ENCODE results near the gene OTOF. TPM values are rescaled to one million over a fixed set of nuclear protein-coding genes. Genes with fewer than 3 reads are reported as not detected.

Gene OTOF
- total and polyA plus RNA-seq, 4 experiments from 2014 or later: 0.55 to 0.91 (median 0.83) TPM

- H3K36me3 ChIP-seq (ENCODE audit: insufficient read depth, low read length): no peaks in the 10 kb centered on the region
- Mint-ChIP-seq H3K4me3 (no peak overlapping the region), H3K36me3 (no peaks in the 10 kb centered on the region), H3K27ac (no peak overlapping the region), H3K9me3 (no peaks in the 10 kb centered on the region), H3K27me3 (peaks cover 2 to 5% of the 10 kb centered on the region in 2 donors), H3K4me1 (no peaks in the 10 kb centered on the region)
- H3K9me3 ChIP-seq (ENCODE audit: control insufficient read depth in 1 of 2, low read length in 2 of 2): no peaks in the 10 kb centered on the region
- no peak overlapping the region for H3K4me3 ChIP-seq (ENCODE audit: low read length in 2 of 2)
- no peak for DNase-seq
- no peaks in the 10 kb centered on the region for H3K4me1 ChIP-seq (ENCODE audit: insufficient read depth, low read length)
- no peaks in the 10 kb centered on the region for H3K27me3 ChIP-seq (ENCODE audit: insufficient read depth, low read length)
- no peak overlapping the region for H3K27ac ChIP-seq (ENCODE audit: low read depth, low read length)
- POLR2A ChIA-PET (ENCODE audit: partially characterized antibody): no interaction called here
- intact Hi-C loops (cut with micrococcal nuclease): no loop called here
- CTCF ChIA-PET (ENCODE audit: partially characterized antibody): no interaction called here
Observed at GRCh38 chr2:26485725-26486418, 7.9 kb upstream of the OTOF start.

- Mint-ChIP-seq H3K9me3 (no peaks in the 10 kb centered on the region), H3K4me3 (no peak overlapping the region), H3K27ac (no peak overlapping the region), H3K36me3 (no peaks in the 10 kb centered on the region), H3K4me1 (no peaks in the 10 kb centered on the region), H3K27me3 (peaks cover 2 to 5% of the 10 kb centered on the region in 2 donors)
- Histone ChIP-seq H3K36me3 (ENCODE audit: insufficient read depth, low read length) (no peaks in the 10 kb centered on the region), H3K9me3 (ENCODE audit: control insufficient read depth in 1 of 2, low read length in 2 of 2) (no peaks in the 10 kb centered on the region), H3K27ac (ENCODE audit: low read depth, low read length) (no peak overlapping the region), H3K4me3 (ENCODE audit: low read length in 2 of 2) (no peak overlapping the region), H3K27me3 (ENCODE audit: insufficient read depth, low read length) (no peaks in the 10 kb centered on the region), H3K4me1 (ENCODE audit: insufficient read depth, low read length) (no peaks in the 10 kb centered on the region)
- intact Hi-C loops (cut with micrococcal nuclease): no loop called here
- no peak for DNase-seq
- CTCF ChIA-PET (ENCODE audit: partially characterized antibody): no interaction called here
- POLR2A ChIA-PET (ENCODE audit: partially characterized antibody): no interaction called here
Observed at GRCh38 chr2:26485099-26485498, 7.2 kb upstream of the OTOF start.

DNA sequence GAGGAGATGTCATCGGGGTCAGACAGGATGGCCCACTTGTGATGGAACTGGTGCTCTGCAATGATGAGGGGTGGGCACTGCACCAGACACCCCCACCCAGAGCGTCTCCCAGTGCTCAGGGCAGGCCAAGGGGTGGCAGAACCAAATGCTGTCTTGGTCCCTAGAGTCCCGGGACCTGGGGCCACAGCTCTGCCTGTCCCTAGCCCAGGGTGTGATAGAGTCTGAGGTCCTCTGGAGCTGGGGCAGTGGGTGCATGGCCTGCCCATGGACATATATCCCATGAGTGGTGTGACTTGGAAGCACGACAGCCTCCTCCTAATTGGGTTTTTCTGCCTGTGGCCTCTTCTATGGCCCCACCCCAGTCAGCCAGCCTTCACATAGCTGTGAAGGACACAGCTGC lies 6.7 kb upstream of the OTOF start:
- Histone ChIP-seq H3K4me3 (ENCODE audit: low read length in 2 of 2) (no peak overlapping the region), H3K36me3 (ENCODE audit: insufficient read depth, low read length) (no peaks in the 10 kb centered on the region), H3K4me1 (ENCODE audit: insufficient read depth, low read length) (no peaks in the 10 kb centered on the region), H3K9me3 (ENCODE audit: control insufficient read depth in 1 of 2, low read length in 2 of 2) (no peaks in the 10 kb centered on the region), H3K27ac (ENCODE audit: low read depth, low read length) (no peak overlapping the region), H3K27me3 (ENCODE audit: insufficient read depth, low read length) (no peaks in the 10 kb centered on the region)
- Mint-ChIP-seq H3K36me3 (no peaks in the 10 kb centered on the region), H3K4me1 (no peaks in the 10 kb centered on the region), H3K27ac (no peak overlapping the region), H3K9me3 (no peaks in the 10 kb centered on the region), H3K27me3 (peaks cover 2 to 5% of the 10 kb centered on the region in 2 donors), H3K4me3 (no peak overlapping the region)
- POLR2A ChIA-PET (ENCODE audit: partially characterized antibody): no interaction called here
- CTCF ChIA-PET (ENCODE audit: partially characterized antibody): no interaction called here
- no peak for DNase-seq
- intact Hi-C loops (cut with micrococcal nuclease): no loop called here

DNA sequence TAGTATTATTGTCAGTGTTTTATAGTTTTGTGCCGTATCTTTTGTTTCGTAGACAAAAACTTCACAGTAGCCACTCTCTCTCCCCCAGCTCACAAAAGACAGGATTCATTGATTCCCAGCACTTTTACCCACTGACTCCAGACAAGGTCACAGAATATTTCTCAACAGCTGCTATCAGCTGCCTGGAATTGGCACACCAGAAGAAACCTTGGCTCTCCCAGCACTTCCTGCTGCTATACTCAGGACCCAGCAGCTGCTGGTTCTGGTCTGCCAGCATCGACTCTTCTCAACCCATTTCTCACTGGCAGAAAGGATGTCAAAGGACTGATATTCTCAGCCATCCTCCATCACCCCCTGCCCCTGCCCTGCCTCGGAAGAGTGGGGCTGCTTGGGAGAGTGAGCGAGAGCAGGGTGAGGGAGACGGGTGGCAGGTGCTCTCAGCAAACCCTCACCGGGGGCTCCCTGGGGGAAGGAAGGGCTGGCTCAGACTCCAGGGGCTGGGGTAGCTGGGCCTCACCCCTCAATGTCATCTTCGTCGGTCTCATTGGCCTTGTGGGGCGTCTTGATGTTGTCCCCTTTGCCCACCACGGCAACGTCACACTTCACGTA lies 6.1 kb upstream of the OTOF start:
- no peak for DNase-seq
- no peak overlapping the region for H3K4me3 Mint-ChIP-seq
- H3K36me3 Mint-ChIP-seq: no peaks in the 10 kb centered on the region
- Histone ChIP-seq H3K4me1 (ENCODE audit: insufficient read depth, low read length) (no peaks in the 10 kb centered on the region), H3K9me3 (ENCODE audit: control insufficient read depth in 1 of 2, low read length in 2 of 2) (no peaks in the 10 kb centered on the region), H3K36me3 (ENCODE audit: insufficient read depth, low read length) (no peaks in the 10 kb centered on the region), H3K4me3 (ENCODE audit: low read length in 2 of 2) (no peak overlapping the region), H3K27me3 (ENCODE audit: insufficient read depth, low read length) (no peaks in the 10 kb centered on the region), H3K27ac (ENCODE audit: low read depth, low read length) (no peak overlapping the region)
- H3K27ac Mint-ChIP-seq: no peak overlapping the region
- ChIA-PET POLR2A (ENCODE audit: partially characterized antibody) (no interaction called here), CTCF (ENCODE audit: partially characterized antibody) (no interaction called here)
- intact Hi-C loops (cut with micrococcal nuclease): no loop called here
- H3K4me1 Mint-ChIP-seq: no peaks in the 10 kb centered on the region
- H3K27me3 Mint-ChIP-seq: peaks cover 2 to 5% of the 10 kb centered on the region in 2 donors
- no peaks in the 10 kb centered on the region for H3K9me3 Mint-ChIP-seq

DNA sequence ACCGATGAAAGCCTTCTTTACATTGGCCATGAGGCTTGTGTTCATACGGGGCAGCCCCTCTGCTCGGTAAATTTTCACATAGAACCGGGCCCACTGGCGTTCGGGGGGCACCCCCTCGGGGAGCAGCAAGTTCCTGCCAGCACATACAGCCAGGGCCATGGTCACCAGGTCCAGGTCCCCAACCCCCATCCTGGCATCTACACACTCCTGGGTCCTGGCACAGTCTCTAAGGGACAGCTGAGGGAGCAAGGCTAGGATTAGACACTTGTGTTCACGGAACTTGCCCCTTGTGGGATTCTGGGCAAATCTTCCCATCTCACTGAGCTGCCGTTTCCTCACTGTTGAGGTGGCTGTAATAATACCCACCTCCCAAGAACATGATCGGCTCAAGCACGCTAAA lies 5.6 kb upstream of the OTOF start:
- H3K36me3 Mint-ChIP-seq: no peaks in the 10 kb centered on the region
- ChIA-PET CTCF (ENCODE audit: partially characterized antibody) (no interaction called here), POLR2A (ENCODE audit: partially characterized antibody) (no interaction called here)
- H3K27me3 Mint-ChIP-seq: peaks cover 2 to 5% of the 10 kb centered on the region in 2 donors
- H3K4me3 Mint-ChIP-seq: no peak overlapping the region
- no peak overlapping the region for H3K4me3 ChIP-seq (ENCODE audit: low read length in 2 of 2)
- no peaks in the 10 kb centered on the region for H3K9me3 Mint-ChIP-seq
- no peaks in the 10 kb centered on the region for H3K27me3 ChIP-seq (ENCODE audit: insufficient read depth, low read length)
- H3K4me1 ChIP-seq (ENCODE audit: insufficient read depth, low read length): no peaks in the 10 kb centered on the region
- DNase-seq: peak in 1 of 5 donors; percentile 13
- intact Hi-C loops (cut with micrococcal nuclease): no loop called here
- H3K27ac ChIP-seq (ENCODE audit: low read depth, low read length): no peak overlapping the region
- no peaks in the 10 kb centered on the region for H3K4me1 Mint-ChIP-seq
- no peaks in the 10 kb centered on the region for H3K9me3 ChIP-seq (ENCODE audit: control insufficient read depth in 1 of 2, low read length in 2 of 2)
- H3K36me3 ChIP-seq (ENCODE audit: insufficient read depth, low read length): no peaks in the 10 kb centered on the region
- H3K27ac Mint-ChIP-seq: no peak overlapping the region

DNA sequence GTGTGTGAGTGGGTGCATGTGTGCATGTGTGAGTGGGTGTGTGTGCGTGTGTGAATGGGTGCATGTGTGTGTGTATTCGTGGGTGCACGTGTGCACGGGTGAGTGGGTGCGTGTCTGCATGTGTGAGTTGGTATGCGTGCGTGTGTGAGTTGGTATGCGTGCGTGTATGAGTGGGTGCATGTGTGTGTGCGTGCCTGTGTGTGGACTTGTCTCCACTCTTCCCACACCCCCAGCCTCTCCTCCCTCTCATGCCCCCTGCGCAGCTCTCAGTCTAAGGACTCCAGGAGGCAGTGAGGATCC lies 5.1 kb upstream of the OTOF start:
- Mint-ChIP-seq H3K36me3 (no peaks in the 10 kb centered on the region), H3K9me3 (no peaks in the 10 kb centered on the region), H3K27me3 (peaks cover 1 to 5% of the 10 kb centered on the region in 2 donors), H3K27ac (no peak overlapping the region), H3K4me3 (no peak overlapping the region), H3K4me1 (no peaks in the 10 kb centered on the region)
- intact Hi-C loops (cut with micrococcal nuclease): no loop called here
- no peaks in the 10 kb centered on the region for H3K27me3 ChIP-seq (ENCODE audit: insufficient read depth, low read length)
- no peaks in the 10 kb centered on the region for H3K9me3 ChIP-seq (ENCODE audit: control insufficient read depth in 1 of 2, low read length in 2 of 2)
- no peaks in the 10 kb centered on the region for H3K36me3 ChIP-seq (ENCODE audit: insufficient read depth, low read length)
- H3K4me1 ChIP-seq (ENCODE audit: insufficient read depth, low read length): no peaks in the 10 kb centered on the region
- no peak for DNase-seq
- no peak overlapping the region for H3K27ac ChIP-seq (ENCODE audit: low read depth, low read length)
- POLR2A ChIA-PET (ENCODE audit: partially characterized antibody): no interaction called here
- CTCF ChIA-PET (ENCODE audit: partially characterized antibody): no interaction called here
- no peak overlapping the region for H3K4me3 ChIP-seq (ENCODE audit: low read length in 2 of 2)

DNA sequence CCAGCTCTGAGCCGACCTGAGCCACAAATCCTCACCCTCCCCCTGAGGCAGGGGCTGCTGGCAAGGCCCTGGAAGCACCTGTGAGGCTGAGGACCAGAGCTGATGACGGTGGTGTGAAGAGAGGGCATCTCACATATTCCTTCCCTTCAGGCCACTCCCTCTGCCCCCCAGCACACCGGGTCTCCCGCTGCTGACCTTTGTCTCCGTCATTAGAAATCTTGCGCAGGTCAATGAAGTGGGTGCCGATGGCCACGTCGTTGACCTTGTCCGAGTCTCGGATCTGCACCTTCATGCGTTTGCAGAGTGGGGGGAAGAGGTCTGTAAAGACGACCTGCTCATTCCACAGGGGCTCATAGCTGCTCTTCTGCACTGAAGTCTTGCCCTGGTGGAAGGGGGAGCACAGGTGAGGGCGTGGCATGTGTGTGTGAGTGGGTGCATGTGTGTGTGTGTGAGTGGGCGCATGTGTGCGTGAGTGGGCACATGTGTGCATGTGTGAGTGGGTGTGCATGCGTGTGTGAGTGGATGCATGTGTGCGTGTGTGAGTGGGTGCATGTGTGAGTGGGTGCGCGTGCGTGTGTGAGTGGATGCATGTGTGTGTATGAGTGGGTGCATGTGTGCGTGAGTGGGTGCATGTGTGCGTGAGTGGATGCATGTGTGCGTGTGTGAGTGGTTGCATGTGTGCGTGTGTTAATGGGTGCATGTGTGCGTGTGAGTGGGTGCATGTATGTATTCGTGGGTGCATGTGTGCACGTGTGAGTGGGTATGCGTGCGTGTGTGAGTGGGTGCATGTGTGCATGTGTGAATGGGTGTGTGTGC lies 4.5 kb upstream of the OTOF start:
- Mint-ChIP-seq H3K36me3 (no peaks in the 10 kb centered on the region), H3K27me3 (peaks cover 0 to 5% of the 10 kb centered on the region in 2 donors), H3K4me3 (no peak overlapping the region), H3K4me1 (peaks cover 3 to 5% (median 4%) of the 10 kb centered on the region in 4 donors), H3K27ac (no peak overlapping the region), H3K9me3 (no peaks in the 10 kb centered on the region)
- H3K4me1 ChIP-seq (ENCODE audit: insufficient read depth, low read length): no peaks in the 10 kb centered on the region
- intact Hi-C loops (cut with micrococcal nuclease): no loop called here
- no peaks in the 10 kb centered on the region for H3K9me3 ChIP-seq (ENCODE audit: control insufficient read depth in 1 of 2, low read length in 2 of 2)
- ChIA-PET CTCF (ENCODE audit: partially characterized antibody) (no interaction called here), POLR2A (ENCODE audit: partially characterized antibody) (no interaction called here)
- no peak overlapping the region for H3K27ac ChIP-seq (ENCODE audit: low read depth, low read length)
- no peak overlapping the region for H3K4me3 ChIP-seq (ENCODE audit: low read length in 2 of 2)
- no peaks in the 10 kb centered on the region for H3K27me3 ChIP-seq (ENCODE audit: insufficient read depth, low read length)
- no peak for DNase-seq
- H3K36me3 ChIP-seq (ENCODE audit: insufficient read depth, low read length): no peaks in the 10 kb centered on the region
